Measurements from ENCODE around the gene UGT1A5. TPM values are rescaled to one million over a fixed set of nuclear protein-coding genes. Genes with fewer than 3 reads are reported as not detected.

The UGT1A5 gene
- total and polyA plus RNA-seq, 2 of the 8 experiments (the other 6 are each of a cell fraction or from before 2014, with no cell fraction given): not detected

DNA sequence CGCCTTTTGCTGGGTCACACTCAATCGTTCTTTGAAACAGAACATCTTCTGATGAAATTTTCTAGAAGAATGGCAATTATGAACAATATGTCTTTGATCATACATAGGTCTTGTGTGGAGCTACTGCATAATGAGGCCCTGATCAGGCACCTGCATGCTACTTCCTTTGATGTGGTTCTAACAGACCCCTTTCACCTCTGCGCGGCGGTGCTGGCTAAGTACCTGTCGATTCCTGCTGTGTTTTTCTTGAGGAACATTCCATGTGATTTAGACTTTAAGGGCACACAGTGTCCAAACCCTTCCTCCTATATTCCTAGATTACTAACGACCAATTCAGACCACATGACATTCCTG is 532 bp downstream of the UGT1A5 start:
- Histone ChIP-seq H3K14ac (ENCODE audit: insufficient read length) (no peak overlapping the region), H4K5ac (ENCODE audit: insufficient read length, low read depth, low read length) (no peak overlapping the region), H4K91ac (replicated peaks; ENCODE audit: insufficient read length, low read length) (no peak overlapping the region), H2BK15ac (ENCODE audit: low read length) (no peak overlapping the region), H3K18ac (ENCODE audit: extremely low read depth, low read length) (no peak overlapping the region), H3K79me2 (ENCODE audit: control insufficient read depth in 1 of 2, insufficient read depth in 2 of 2, low read length in 2 of 2) (no peaks in the 10 kb centered on the region), H4K20me1 (replicated peaks in 1 of 2; ENCODE audit: control insufficient read depth in 1 of 2, insufficient read depth in 2 of 2, low read length in 2 of 2) (no peaks in the 10 kb centered on the region), H4K8ac (ENCODE audit: extremely low read depth, insufficient read depth, low read length) (no peak overlapping the region), H3K23ac (ENCODE audit: insufficient read length) (no peak overlapping the region), H3K36me3 (ENCODE audit: control insufficient read depth in 2 of 4, insufficient read depth in 4 of 4, low read length in 3 of 4) (no peaks in the 10 kb centered on the region), H2BK12ac (ENCODE audit: low read depth, low read length) (no peak overlapping the region), H2AK5ac (ENCODE audit: low read depth, low read length) (no peak overlapping the region), H3K4me1 (replicated peaks in 1 of 4; ENCODE audit: control insufficient read depth in 3 of 4, insufficient read depth in 4 of 4, low read length in 3 of 4) (no peaks in the 10 kb centered on the region), H3K9ac (replicated peaks in 1 of 4; ENCODE audit: extremely low read depth in 1 of 4, low read depth in 3 of 4, low read length in 3 of 4) (no peak overlapping the region), H3K27me3 (replicated peaks in 1 of 4; ENCODE audit: control insufficient read depth in 3 of 4, extremely low read depth in 1 of 4, insufficient read depth in 3 of 4, low read length in 3 of 4) (peaks cover 0 to 1% (median 0%) of the 10 kb centered on the region in 4 experiments; a peak in 1 of 7 replicates), H2AFZ (ENCODE audit: low read length) (no peak overlapping the region), H3K27ac (ENCODE audit: low read depth, low read length) (no peak overlapping the region), H3K23me2 (ENCODE audit: low read depth, low read length) (no peaks in the 10 kb centered on the region), H2BK20ac (ENCODE audit: low read length) (no peak overlapping the region), H3K9me3 (ENCODE audit: insufficient read depth in 2 of 2, low read depth in 1 of 2, low read length in 1 of 2) (no peaks in the 10 kb centered on the region), H3K56ac (replicated peaks; ENCODE audit: insufficient read length, low read depth, low read length) (no peak overlapping the region), H3K4ac (replicated peaks; ENCODE audit: insufficient read length, low read depth, low read length) (no peak overlapping the region), H3K4me2 (ENCODE audit: insufficient read depth in 1 of 2, low read depth in 2 of 2, low read length in 2 of 2) (no peak overlapping the region), H2BK5ac (ENCODE audit: low read depth, low read length) (no peak overlapping the region), H3K79me1 (ENCODE audit: low read depth, low read length) (no peaks in the 10 kb centered on the region), H3K4me3 (ENCODE audit: extremely low read depth in 1 of 4, insufficient read depth in 2 of 4, low read depth in 3 of 4, low read length in 4 of 4) (no peak overlapping the region), H2BK120ac (replicated peaks; ENCODE audit: low read depth, low read length) (no peak overlapping the region)
- ChIA-PET POLR2A (ENCODE audit: partially characterized antibody) (no interaction called here), CTCF (ENCODE audit: partially characterized antibody) (interaction anchor here (0.7 to 1.7 kb wide), 2 partner anchors 239 to 265 kb away, joined by 3 to 4 read pairs; no protein-coding TSS in a partner anchor)
- 89% methylated on average over 7 of the region's 7 CpGs; no CpG with 5 or more reads in 1 of the 2 experiments for WGBS, 2 experiments (ENCODE audit: extremely low coverage in 1 of 2, insufficient coverage in 1 of 2, insufficient read length in 1 of 2, insufficient replicate concordance in 2 of 2, low coverage in 1 of 2, low lambda C conversion rate in 2 of 2, missing lambda C conversion rate in 1 of 2)
- DNase-seq (ENCODE audit: low read depth in 1 of 2, low spot score in 2 of 2) (no peak), FAIRE-seq (no peak)
- TF ChIP-seq GTF2F1 (IDR thresholded peaks at IDR 0.05; ENCODE audit: borderline replicate concordance, low read depth, low read length) (no peak), KDM5A (IDR thresholded peaks at IDR 0.05; ENCODE audit: low read length) (no peak), SIN3A (conservative IDR thresholded peaks at IDR 0.05 in 1 of 2, IDR thresholded peaks at IDR 0.05 in 1 of 2; ENCODE audit: low read depth in 1 of 2, low read length in 2 of 2) (no peak), CEBPB (IDR thresholded peaks at IDR 0.05; ENCODE audit: low read depth, low read length) (no peak), TEAD4 (IDR thresholded peaks at IDR 0.05; ENCODE audit: low read depth, low read length) (no peak), SAP30 (IDR thresholded peaks at IDR 0.05; ENCODE audit: insufficient read depth, insufficient replicate concordance, low read length) (no peak), HDAC2 (IDR thresholded peaks at IDR 0.05; ENCODE audit: borderline replicate concordance in 1 of 2, low read depth in 2 of 2, low read length in 2 of 2) (no peak), PHF8 (conservative IDR thresholded peaks at IDR 0.05; ENCODE audit: low read depth, low read length) (no peak)
- TF ChIP-seq, protein P1, sequence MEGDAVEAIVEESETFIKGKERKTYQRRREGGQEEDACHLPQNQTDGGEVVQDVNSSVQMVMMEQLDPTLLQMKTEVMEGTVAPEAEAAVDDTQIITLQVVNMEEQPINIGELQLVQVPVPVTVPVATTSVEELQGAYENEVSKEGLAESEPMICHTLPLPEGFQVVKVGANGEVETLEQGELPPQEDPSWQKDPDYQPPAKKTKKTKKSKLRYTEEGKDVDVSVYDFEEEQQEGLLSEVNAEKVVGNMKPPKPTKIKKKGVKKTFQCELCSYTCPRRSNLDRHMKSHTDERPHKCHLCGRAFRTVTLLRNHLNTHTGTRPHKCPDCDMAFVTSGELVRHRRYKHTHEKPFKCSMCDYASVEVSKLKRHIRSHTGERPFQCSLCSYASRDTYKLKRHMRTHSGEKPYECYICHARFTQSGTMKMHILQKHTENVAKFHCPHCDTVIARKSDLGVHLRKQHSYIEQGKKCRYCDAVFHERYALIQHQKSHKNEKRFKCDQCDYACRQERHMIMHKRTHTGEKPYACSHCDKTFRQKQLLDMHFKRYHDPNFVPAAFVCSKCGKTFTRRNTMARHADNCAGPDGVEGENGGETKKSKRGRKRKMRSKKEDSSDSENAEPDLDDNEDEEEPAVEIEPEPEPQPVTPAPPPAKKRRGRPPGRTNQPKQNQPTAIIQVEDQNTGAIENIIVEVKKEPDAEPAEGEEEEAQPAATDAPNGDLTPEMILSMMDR (IDR thresholded peaks at IDR 0.05; ENCODE audit: control extremely low read depth in 1 of 3, insufficient read depth in 1 of 3, low read depth in 1 of 3, low read length in 3 of 3): no peak
- TF ChIP-seq, protein P2, sequence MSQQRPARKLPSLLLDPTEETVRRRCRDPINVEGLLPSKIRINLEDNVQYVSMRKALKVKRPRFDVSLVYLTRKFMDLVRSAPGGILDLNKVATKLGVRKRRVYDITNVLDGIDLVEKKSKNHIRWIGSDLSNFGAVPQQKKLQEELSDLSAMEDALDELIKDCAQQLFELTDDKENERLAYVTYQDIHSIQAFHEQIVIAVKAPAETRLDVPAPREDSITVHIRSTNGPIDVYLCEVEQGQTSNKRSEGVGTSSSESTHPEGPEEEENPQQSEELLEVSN (IDR thresholded peaks at IDR 0.05): no peak

Data from H1 (cell line).